Peyer's patch (tissue), 4 donors: ENCODE data around the gene NR2E1. TPM values are rescaled to one million over a fixed set of nuclear protein-coding genes. Genes with fewer than 3 reads are reported as not detected.

Source experiments
- DNase-seq, 3 donors: peaks; one replicate each; pipeline ENCODE4 v3.0.0-alpha.2; 2017 to 2019
- H3K27ac ChIP-seq, 4 donors: fragments of 200-600 bp; sonication (generic); one replicate each; pipeline ENCODE4 v1.5.1; 2016 to 2019
- H3K27me3 ChIP-seq, 2 donors: fragments of 200-600 bp; sonication (generic); one replicate each; pipeline ENCODE4 v1.5.1; 2019
- H3K36me3 ChIP-seq, 3 donors: fragments of 200-600 bp; sonication (generic); one replicate each; pipeline ENCODE4 v1.5.1; 2016 to 2019
- H3K4me1 ChIP-seq, 4 donors: fragments of 200-600 bp; sonication (generic); one replicate each; pipeline ENCODE4 v1.5.1; 2016 to 2019
- H3K4me3 ChIP-seq, 4 donors: fragments of 200-600 bp; sonication (generic); 1 replicate in 3 of 4; 2 replicates in 1 of 4; pipeline ENCODE4 v1.5.1; 2016 to 2019; ENCODE audit warnings: mild to moderate bottlenecking in 1 of 4
- H3K9me3 ChIP-seq, 4 donors: fragments of 200-600 bp; sonication (generic); one replicate each; pipeline ENCODE4 v1.5.1; 2016 to 2019; ENCODE audit warnings: mild to moderate bottlenecking in 1 of 4
- POLR2A ChIP-seq, 2 donors: fragments of 450-650 bp; IDR thresholded peaks; one replicate each; pipeline ENCODE4 v1.5.1; 2017; ENCODE audit warnings: antibody characterized with exemption in 2 of 2, mild to moderate bottlenecking in 2 of 2, moderate library complexity in 2 of 2
- total RNA-seq, 4 donors: library from RNA; depleted of rRNA; stranded (reverse); fragments of >200 nt; gene quantifications; one replicate each; pipeline ENCODE4 v1.1.0, GENCODE V29; 2016
- TF ChIP-seq, protein P1 (sequence below), 6 experiments: fragments of 450-650 bp in 4 of 6; fragments of 200-600 bp in 2 of 6; sonication (generic) in 1 of 6; IDR thresholded peaks; one replicate each; pipeline ENCODE4 v1.5.1; 2017 to 2019; ENCODE audit warnings: antibody characterized with exemption in 6 of 6, mild to moderate bottlenecking in 3 of 6, moderate library complexity in 1 of 6

Gene NR2E1
- total RNA-seq, 4 donors from 2014 or later, result not detected

DNA sequence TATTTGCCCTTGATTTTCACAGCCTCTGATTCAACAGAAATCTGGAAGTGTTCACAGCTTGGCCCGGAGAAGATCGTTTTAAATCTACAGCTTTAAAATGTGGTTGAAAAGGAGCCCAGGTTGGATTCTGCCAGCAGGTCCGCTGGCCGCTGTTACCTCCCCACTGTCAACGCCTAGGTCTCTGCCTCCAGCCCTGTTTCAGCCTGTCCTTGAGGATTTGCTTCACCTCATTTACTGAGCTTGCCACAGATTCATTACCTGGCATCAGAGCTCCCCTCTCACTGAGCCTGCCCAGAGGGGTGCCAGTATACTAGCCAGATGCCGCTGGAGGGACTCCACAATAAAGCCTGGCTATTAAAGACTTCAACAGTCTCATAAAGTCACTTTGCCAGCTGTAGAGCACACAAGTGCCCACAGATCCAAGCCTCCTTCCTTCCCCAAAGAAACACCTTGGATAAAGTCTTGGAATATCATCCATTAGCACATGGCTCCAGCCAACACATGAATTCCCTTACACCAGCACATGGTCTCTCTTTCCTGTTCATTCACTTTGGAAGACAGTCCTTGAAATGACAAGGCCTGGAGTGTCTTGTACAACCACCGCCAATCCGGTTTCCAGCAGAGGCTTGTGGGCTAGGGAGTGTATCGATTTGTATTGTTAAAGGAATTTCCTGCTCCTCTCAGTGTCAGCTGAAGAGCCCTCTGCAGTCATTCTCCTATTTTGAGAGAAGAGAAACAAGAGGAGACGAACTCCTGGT, 9.5 kb upstream of the NR2E1 start:
- Histone ChIP-seq H3K4me3 (no peak overlapping the region), H3K4me1 (peaks cover 0 to 16% (median 10%) of the 10 kb centered on the region in 4 donors), H3K36me3 (no peaks in the 10 kb centered on the region), H3K27ac (no peak overlapping the region), H3K9me3 (no peaks in the 10 kb centered on the region), H3K27me3 (peaks cover 0 to 53% of the 10 kb centered on the region in 2 donors)
- TF ChIP-seq, protein P1, sequence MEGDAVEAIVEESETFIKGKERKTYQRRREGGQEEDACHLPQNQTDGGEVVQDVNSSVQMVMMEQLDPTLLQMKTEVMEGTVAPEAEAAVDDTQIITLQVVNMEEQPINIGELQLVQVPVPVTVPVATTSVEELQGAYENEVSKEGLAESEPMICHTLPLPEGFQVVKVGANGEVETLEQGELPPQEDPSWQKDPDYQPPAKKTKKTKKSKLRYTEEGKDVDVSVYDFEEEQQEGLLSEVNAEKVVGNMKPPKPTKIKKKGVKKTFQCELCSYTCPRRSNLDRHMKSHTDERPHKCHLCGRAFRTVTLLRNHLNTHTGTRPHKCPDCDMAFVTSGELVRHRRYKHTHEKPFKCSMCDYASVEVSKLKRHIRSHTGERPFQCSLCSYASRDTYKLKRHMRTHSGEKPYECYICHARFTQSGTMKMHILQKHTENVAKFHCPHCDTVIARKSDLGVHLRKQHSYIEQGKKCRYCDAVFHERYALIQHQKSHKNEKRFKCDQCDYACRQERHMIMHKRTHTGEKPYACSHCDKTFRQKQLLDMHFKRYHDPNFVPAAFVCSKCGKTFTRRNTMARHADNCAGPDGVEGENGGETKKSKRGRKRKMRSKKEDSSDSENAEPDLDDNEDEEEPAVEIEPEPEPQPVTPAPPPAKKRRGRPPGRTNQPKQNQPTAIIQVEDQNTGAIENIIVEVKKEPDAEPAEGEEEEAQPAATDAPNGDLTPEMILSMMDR (IDR thresholded peaks at IDR 0.05), result no peak
- TF ChIP-seq POLR2A (IDR thresholded peaks at IDR 0.05), result no peak
- DNase-seq, result no peak

DNA sequence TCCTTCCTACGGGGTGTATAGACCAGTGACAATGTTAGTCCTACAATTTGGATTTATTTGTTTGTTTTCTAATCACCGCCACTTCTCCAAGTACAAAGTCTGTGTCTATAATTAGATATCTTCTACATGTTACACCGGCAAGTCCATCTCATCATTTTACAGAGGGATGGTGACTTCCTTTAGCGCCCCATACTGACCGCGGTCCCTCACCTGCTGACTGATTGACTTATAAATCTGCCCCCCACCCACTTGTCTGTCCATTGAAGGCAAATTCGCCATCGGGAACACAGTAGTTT, 8.9 kb upstream of the NR2E1 start:
- H3K4me3 ChIP-seq, result peak overlapping the region in 1 of 4 donors; percentile 30

GRCh38 chr6:108157234-108157980, 8.4 kb upstream of the NR2E1 start:
- no peak overlapping the region for H3K27ac ChIP-seq
- no peak for TF ChIP-seq POLR2A (IDR thresholded peaks at IDR 0.05)
- TF ChIP-seq, protein P1 (IDR thresholded peaks at IDR 0.05), result no peak
- H3K27me3 ChIP-seq, result peaks cover 0 to 61% of the 10 kb centered on the region in 2 donors
- no peaks in the 10 kb centered on the region for H3K9me3 ChIP-seq
- peak overlapping the region in 3 of 4 donors; percentile 14 to 34 (median 30) for H3K4me3 ChIP-seq
- peaks cover 0 to 16% (median 10%) of the 10 kb centered on the region in 4 donors for H3K4me1 ChIP-seq
- no peaks in the 10 kb centered on the region for H3K36me3 ChIP-seq
- no peak for DNase-seq

More for the DNA sequence above, 8.9 kb upstream of the NR2E1 start:
- no peaks in the 10 kb centered on the region for H3K36me3 ChIP-seq
- H3K9me3 ChIP-seq, result no peaks in the 10 kb centered on the region
- TF ChIP-seq POLR2A (IDR thresholded peaks at IDR 0.05), result no peak
- TF ChIP-seq, protein P1 (IDR thresholded peaks at IDR 0.05), result no peak
- H3K4me1 ChIP-seq, result peaks cover 0 to 16% (median 10%) of the 10 kb centered on the region in 4 donors
- peaks cover 0 to 56% of the 10 kb centered on the region in 2 donors for H3K27me3 ChIP-seq
- no peak for DNase-seq
- H3K27ac ChIP-seq, result no peak overlapping the region

GRCh38 chr6:108157981-108158525, 7.8 kb upstream of the NR2E1 start:
- Histone ChIP-seq H3K27me3 (peaks cover 0 to 64% of the 10 kb centered on the region in 2 donors), H3K36me3 (no peaks in the 10 kb centered on the region), H3K4me3 (peak overlapping the region in 3 of 4 donors; percentile 14 to 34 (median 30)), H3K4me1 (peaks cover 0 to 16% (median 10%) of the 10 kb centered on the region in 4 donors), H3K27ac (no peak overlapping the region), H3K9me3 (no peaks in the 10 kb centered on the region)
- no peak for TF ChIP-seq POLR2A (IDR thresholded peaks at IDR 0.05)
- TF ChIP-seq, protein P1 (IDR thresholded peaks at IDR 0.05), result no peak
- no peak for DNase-seq

- H3K27me3 ChIP-seq, result peaks cover 5 to 79% of the 10 kb centered on the region in 2 donors
- peaks cover 0 to 22% (median 10%) of the 10 kb centered on the region in 4 donors for H3K4me1 ChIP-seq
- H3K27ac ChIP-seq, result no peak overlapping the region
- DNase-seq, result no peak
- H3K9me3 ChIP-seq, result peaks cover 0 to 4% (median 0%) of the 10 kb centered on the region in 4 donors
- no peaks in the 10 kb centered on the region for H3K36me3 ChIP-seq
- no peak overlapping the region for H3K4me3 ChIP-seq
- TF ChIP-seq, protein P1 (IDR thresholded peaks at IDR 0.05), result no peak
- no peak for TF ChIP-seq POLR2A (IDR thresholded peaks at IDR 0.05)
Observed at GRCh38 chr6:108159981-108160380, 5.8 kb upstream of the NR2E1 start.
